HG03521 (cell line): ENCODE results near the gene FAM47B.

Source experiments
- ATAC-seq: cut with Tn5 transposase; IDR thresholded peaks from one replicate; pipeline ENCODE4 v1.9.1; 2021; ENCODE audit warnings: mild to moderate bottlenecking, moderate library complexity; ENCODE audit not compliant: unreplicated experiment

Gene FAM47B

DNA sequence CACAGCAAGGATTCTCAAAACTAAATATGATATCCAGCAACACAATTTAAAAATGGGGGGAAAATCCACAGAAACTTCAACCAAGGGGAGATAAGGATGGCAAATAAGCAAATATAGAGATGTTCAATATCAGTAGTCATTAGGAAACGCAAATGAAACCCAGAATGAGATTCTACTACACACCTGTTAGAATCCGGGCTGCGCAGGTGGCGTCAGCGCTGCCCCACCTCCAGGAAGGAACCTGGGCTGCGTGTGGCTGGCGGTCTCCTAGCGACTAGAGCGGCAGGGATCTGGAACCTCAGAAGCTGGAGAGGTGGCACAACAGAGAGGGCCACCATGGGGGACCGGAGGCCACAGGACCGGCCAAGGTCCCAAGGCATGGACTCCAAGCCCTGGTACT lies at the start of gene FAM47B:
FAM47B (plus strand) TSS at position 301 of the 400 bp plus-strand sequence; CDS start at position 337, 36 bp downstream.
- ATAC-seq: no peak

DNA sequence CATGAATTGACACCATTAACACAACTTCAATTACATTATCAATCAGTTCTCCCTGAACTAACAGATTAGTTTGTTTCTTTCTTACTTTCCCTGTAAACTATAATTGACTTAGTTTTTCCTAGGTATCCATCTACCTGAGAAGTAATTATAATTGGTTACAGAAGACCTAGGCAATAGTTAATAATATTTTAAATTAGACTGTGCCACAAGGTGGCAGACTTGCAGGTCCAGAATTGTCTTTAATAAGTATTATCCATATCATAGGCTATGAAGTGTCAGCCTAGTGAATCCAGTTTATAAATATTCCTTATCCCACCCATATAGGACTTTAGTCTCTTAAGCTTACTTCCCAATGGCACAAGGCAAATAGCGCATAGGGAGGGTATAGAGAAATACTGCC lies 48.9 kb upstream of the FAM47B start:
- ATAC-seq: no peak

DNA sequence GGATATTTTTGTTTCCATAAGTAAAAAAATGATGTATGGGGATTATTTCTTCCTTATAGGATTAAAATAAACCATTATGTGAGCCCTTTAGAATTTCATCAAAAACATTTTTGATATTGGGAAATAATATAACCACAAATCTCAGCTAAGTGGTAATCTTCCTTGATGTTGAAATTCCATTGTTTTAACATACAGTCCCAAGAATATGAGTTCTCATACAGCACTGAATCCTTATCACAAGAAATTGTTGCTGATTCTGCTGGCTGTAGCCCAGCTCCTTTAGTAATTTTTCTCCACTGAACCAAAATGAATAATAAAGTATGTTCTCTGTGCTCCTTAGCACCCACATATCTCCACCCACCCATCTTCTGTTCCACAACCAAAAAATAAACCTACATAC lies 41.9 kb upstream of the FAM47B start:
- ATAC-seq: no peak

DNA sequence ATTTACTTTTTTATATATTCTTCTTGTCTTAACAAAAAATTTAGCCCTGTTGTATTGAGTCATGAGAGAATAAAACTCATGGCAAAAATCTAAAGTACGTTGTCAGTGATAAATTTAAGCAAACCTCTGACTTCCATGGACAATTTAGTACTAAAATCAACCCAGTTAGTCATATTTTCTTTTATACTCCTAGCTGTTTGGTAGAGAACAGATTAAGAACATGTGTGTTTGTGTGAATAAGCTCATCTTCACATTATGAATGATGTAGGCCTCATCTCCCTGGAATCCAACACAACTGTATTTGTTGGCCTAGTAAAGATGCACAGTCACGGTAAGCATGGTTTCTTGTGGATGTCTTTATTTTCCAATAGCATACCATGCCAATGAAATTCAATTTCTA lies 40.8 kb upstream of the FAM47B start:
- ATAC-seq: no peak

DNA sequence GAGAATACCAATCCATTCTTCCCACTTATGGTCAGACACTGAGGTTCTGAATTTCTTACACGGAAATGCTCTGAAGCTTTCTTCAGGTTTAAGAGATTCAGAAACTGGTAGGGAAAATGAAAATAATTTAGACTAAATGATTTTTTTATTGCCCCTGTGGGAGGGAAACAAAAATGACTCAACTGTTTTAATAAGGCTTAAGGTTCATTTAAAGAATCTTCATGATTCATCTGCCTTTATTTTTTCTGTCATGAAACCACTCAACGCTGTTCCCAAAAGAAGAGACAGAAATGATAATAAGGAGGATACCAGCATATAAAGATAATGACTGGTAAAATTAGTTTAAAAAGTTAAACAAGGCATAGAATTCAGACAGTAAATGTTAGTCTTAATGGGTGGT lies 39.3 kb upstream of the FAM47B start:
- ATAC-seq: no peak

DNA sequence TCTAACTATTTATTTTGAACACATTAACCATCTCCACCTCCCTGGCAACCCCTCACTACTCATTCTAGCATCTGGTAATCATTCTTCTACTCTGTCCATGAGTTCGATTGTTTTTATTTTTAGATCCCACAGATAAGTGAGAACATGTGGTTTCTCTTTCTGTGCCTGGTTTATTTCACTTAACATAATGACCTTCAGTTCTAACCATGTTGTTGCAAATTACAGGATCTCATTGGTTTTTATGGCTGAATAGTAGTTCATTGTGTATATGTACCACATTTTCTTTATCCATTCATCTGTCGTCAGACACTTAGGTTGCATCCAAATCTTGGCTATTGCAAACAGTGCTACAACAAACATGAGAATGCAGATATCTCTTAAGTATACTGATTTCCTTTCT lies 33.4 kb upstream of the FAM47B start:
- ATAC-seq: no peak

DNA sequence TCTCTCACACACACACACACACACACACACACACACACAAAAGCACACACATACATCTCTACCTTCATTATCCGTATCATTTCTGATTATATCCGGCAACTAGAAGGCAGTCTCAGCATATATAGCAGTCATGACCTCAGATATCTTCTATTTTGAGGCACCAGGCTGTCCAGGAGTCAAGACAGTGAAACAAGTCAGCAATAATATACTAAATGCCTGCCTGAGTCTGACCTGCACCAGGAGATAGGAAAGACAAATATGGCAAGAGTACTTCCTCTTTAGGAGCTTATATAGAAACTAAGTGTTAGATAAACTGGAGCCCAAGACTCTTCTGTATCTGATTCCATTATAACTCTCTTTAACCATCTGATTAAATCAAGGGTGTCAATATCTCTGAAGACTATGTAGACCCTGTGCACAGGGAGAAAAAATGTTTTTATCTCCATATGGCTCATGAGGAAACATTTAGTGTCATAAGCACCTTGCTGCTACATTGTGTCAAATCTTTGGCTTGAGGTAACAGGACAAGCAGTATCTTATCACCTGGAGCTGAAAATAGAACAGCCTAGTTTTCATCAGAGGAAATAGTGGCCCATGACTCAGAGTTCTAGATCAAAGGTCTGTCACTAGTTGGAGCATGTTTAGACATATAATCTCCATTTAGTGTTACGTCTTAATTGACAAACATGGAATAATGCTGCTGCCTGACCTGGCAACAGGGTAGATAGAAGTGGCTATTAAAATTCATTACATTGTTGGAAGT lies 27.0 kb upstream of the FAM47B start:
- no peak for ATAC-seq

DNA sequence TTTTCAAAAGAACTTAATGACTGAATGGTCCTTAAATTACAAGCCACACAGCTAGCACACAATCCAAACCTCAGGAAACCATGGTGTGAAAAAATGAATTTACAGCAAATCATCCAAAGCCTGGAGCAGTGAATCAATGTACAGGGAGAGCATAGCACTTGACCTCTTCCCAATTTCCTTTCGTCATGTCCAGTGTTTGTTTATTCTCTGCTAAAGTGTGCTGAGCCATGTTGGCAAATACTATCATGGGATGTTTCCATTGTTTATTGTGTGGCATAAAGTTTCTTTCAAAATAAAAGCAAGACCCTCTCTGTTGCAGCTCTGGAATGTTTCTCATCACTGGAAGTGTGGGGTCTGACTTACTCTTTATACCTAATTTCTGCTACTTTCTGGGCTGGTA lies 25.4 kb upstream of the FAM47B start:
- ATAC-seq: no peak

DNA sequence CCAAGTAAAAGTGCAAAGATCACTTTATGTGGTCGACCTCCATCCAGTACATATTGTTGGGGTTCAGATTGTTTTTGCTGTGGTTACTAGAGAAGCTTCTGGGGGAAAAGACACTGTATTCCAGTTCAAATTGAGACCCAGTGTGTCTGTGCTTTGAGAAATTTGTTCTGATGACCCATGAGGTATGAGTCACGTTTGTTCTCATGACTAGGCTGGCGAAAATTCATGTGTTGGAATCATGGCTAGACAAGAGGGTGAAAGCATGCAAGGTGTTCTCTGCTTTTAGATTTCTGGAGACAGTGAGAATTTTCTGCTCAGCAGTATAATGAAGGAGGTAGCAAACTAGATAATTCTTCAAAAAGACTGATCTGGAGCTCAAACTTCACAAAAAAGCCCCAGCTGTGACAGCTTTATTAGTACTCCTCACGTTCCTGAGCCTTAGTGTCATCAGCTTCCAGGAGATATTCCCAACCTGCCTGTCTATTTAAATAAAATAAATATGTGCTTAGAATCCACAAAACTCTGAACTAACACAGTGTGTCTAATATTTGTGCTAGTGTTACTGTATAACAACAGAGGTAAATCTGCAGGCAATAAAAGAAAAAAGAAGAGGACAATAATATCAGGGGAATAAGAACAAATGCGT lies 24.4 kb upstream of the FAM47B start:
- ATAC-seq: no peak

DNA sequence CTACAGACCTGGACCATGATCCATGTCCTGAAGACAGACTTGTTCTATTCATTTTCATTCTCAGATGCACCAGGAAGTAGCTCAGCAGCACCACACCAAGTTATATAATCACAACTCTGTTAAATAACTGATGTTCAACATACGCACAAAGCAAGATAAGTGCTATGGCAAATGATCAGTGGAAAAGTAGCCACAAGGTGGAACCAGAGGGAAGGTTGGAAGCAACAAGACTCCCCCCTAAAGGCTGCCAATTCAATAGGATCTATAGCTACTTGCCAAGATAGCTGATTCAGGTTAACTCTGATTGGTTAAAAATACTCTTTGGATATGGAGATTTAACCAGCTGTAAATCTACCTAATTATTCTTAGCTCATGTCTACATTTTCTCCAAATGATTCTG lies 23.7 kb upstream of the FAM47B start:
- no peak for ATAC-seq

DNA sequence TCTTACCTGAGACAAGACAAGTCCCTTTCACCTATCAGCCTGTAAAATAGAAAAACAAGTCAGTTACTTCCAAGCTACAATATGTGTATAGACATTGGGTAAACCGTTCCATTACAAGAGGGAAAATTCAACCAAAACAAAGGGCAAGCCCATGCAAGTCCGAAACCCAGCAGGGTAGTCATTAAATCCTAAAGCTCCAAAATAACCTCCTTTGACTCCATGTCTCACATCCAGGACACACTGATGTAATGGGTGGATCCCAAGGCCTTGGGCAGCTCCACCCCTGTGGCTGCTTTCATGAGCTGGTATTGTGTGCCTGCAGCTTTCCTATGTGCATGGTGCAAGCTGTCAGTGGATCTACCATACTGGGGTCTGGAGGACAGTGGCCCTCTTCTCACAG lies 14.7 kb upstream of the FAM47B start:
- ATAC-seq: no peak

DNA sequence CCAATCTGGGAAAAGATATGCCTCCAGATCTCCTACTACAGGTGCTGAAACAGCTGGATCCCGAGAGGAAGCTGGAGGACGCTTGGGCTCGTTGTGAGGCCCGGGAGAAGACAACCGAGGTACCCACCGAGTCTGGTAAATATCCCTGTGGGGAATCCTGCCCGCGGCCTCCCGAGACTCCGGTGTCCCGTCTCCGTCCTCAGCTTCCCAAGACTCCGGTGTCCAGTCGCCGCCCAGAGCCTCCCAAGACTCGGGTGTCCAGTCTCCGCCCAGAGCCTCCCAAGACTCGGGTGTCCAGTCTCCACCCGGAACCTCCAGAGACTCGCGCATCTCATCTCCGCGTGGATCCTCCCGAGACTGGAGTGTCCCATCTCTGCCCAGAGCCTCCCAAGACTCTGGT lies 639 bp downstream of the FAM47B start:
- no peak for ATAC-seq

DNA sequence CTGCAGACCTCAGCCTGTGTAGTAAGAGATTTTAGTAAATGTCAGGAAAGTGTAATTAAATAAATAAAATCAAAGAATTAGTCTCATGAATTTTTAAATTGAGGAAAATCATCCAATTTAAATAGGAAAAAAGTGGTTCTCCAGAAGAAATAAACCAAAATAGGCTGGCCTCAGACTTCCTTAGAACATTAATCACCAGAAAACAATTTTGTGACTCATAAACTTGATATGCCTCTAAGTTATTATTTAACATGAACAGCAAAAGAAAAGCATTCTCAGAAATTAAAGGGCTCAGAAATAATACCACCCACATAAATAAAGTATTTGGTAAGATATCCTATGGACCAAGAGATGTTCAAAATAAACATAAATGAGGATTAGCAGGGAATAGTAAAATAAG lies 14.3 kb downstream of the FAM47B start:
- ATAC-seq: no peak

DNA sequence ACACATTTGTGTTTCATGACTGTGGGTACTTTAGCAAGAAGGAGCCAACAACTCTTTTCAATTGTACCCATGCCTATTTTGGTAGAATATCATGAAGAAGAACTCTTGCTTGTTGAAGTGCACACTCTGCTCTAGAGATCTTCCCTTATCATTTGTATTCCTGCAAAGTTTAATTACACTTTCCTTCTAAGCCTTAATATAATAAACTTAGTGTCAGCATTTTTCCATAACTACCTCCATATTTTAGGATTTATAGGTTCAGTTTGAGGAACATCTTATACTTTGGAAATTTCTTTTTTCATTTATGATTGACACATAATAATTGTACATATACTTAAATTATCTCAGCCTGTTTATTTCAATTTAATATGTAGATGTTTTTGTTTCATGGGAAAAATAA lies 19.1 kb downstream of the FAM47B start:
- ATAC-seq: no peak

DNA sequence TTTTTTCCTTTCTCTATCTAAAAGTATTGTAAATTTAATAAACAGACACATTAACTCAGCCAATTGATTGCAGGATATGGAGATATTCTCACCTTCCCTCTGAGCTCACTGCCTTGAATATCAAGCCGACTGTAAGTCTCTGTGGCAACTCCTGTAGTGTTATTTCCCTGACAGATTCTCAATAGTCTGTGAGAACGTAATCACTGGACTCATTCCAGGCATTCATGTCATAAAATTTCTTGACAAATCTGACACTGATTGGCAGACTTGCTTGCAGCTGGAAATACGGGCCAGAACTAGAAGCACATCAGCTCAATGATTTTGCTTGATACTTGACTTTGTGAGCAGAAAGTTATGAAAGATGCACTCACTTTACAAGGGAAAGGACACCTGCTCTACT lies 29.6 kb downstream of the FAM47B start:
- no peak for ATAC-seq

DNA sequence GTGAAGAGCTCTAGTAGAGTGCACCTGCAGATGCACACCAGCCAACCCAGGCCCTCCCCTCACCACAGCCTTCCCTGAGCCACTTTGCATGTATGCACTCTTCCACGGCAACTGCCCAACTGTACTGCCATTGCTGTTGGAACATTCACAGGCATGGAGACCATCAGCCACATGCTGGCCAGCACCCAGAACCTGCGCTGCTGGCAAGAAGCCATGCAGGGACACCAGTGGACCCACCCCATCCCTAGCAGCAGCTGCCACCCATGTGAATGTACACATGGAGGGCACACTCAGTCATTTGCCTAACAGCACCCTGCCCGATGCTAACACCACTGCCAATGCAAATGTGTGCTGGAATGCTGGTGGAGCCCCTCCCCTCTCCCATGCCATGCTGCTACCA lies 35.6 kb downstream of the FAM47B start:
- no peak for ATAC-seq

DNA sequence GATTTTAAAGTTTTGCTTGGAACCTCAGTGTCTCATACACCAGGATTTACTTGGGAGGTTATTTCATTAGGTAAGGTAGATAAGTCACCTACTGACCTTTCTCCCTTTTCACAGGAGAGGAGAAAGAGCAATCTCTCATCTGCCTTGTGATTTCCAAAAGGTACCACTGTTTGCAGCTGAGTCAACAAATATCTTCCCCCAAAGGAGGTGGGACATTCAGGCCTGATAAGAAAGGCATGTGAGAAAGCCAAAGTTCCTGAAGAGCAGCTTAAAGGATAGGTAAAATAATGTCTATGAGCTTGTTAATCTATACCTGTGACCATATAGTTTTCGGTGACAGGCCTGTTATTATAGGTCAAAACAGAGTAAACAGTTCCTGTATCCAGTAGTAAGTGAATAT lies 45.0 kb downstream of the FAM47B start:
- ATAC-seq: no peak
